Large intestine (tissue), 3 donors: ENCODE data around the gene TMEM128. TPM values are rescaled to one million over a fixed set of nuclear protein-coding genes. Genes with fewer than 3 reads are reported as not detected.

Experiments used
- DNase-seq, 2 donors: peaks; one replicate each; pipeline versions ENCODE4 v3.0.0 to v3.0.0-alpha.2; 2013
- H3K27ac ChIP-seq: one replicate; pipeline ENCODE4 v1.5.1; 2013; ENCODE audit warnings: low read length
- H3K27me3 ChIP-seq: 2 replicates; pipeline ENCODE4 v1.6.1; 2013; ENCODE audit warnings: low read length; ENCODE audit not compliant: control insufficient read depth, insufficient read depth
- H3K36me3 ChIP-seq: 2 replicates; pipeline ENCODE4 v1.6.1; 2013; ENCODE audit warnings: low read length; ENCODE audit not compliant: control insufficient read depth, insufficient read depth
- H3K4me1 ChIP-seq: one replicate; pipeline ENCODE4 v1.6.1; 2013; ENCODE audit warnings: low read length; ENCODE audit not compliant: control insufficient read depth, insufficient read depth
- H3K4me3 ChIP-seq: one replicate; pipeline ENCODE4 v1.5.1; 2013; ENCODE audit warnings: low read length
- H3K9me3 ChIP-seq: one replicate; pipeline ENCODE4 v1.6.1; 2013; ENCODE audit warnings: mild to moderate bottlenecking, low read depth, low read length, moderate library complexity; ENCODE audit not compliant: control insufficient read depth
- WGBS: methylation state at CpG from one replicate; pipeline ENCODE4 v1.1.5; 2013; ENCODE audit warnings: low lambda C conversion rate; ENCODE audit not compliant: insufficient coverage; 5-methylcytosine and 5-hydroxymethylcytosine counted together
- polyA plus RNA-seq: library from polyadenylated mRNA; unstranded; fragments of 120-200 nt; gene quantifications from one replicate; pipeline ENCODE4 v1.2.1, GENCODE V29; 2013

The TMEM128 gene
- polyA plus RNA-seq, 1 donor: 32.3 TPM

DNA sequence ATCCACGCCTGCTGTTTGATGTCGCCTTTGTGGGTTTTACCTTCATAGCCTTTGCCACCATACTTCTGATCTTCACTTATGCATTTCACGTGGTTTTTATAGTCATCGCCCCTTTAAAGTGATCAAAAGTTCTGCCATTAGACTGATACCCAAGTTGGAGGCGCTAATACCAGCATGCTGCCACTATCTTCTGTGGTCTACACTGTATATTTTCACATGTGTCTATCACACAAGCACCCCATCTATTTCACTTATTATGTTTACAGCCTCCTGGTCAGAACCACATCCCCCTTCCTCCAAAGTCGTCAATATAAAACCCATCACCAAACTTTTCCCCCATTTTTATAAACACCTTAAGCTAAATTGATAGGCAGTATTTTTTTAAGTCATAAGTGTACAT is 33.8 kb upstream of the TMEM128 start:
- Histone ChIP-seq H3K9me3 (no peaks in the 10 kb centered on the region), H3K27ac (no peak overlapping the region), H3K36me3 (peaks cover 50% of the 10 kb centered on the region), H3K4me1 (no peaks in the 10 kb centered on the region), H3K27me3 (no peaks in the 10 kb centered on the region), H3K4me3 (no peak overlapping the region)
- WGBS: 100% methylated on average over 2 of the region's 6 CpGs
- DNase-seq: no peak

DNA sequence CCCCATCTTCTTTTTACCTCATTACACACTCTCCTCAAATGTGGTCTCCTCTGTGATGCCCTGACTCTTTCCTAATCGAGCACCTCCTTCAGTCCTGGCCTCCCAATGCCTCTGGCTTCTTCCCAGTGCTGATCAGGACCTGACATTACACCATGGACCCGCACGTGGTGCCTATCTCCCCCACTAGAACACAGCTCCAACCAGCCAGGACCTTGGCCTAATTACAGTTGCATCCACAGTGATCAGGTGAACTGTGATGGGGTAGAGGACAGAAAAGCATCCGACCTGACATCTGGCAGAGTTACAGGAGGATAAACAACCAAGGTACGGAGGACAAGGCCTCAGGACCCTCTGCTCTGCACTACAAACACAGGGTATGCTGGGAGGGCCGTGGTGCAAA is 29.5 kb upstream of the TMEM128 start:
- Histone ChIP-seq H3K4me3 (no peak overlapping the region), H3K27me3 (no peaks in the 10 kb centered on the region), H3K4me1 (no peaks in the 10 kb centered on the region), H3K9me3 (no peaks in the 10 kb centered on the region), H3K36me3 (peaks cover 65% of the 10 kb centered on the region), H3K27ac (no peak overlapping the region)
- DNase-seq: no peak
- no CpG with 5 or more reads among the region's 6 CpGs for WGBS

DNA sequence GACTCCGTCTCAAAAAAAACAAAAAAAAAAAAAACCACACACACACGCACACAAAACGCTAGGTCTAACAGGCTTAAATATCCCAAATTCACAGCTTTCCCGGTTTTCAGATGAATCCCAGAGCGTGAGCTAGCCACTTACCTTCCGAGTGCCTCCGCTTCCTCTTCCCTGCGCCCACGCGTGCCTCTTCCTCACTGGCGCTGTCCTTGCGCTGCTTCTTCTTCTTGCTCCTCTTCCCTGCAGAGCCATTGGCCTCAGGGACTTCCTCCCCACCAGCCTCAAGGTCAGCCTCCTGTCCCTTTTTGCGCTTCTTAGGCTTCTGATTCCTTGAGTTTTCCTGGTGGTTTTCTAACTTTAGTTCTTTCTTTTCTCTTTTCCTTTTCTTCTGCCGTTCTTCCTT is 26.2 kb upstream of the TMEM128 start:
- WGBS: 99% methylated on average over 11 of the region's 14 CpGs
- Histone ChIP-seq H3K4me1 (no peaks in the 10 kb centered on the region), H3K27ac (no peak overlapping the region), H3K4me3 (no peak overlapping the region), H3K27me3 (no peaks in the 10 kb centered on the region), H3K36me3 (peaks cover 64% of the 10 kb centered on the region), H3K9me3 (no peaks in the 10 kb centered on the region)
- DNase-seq: no peak

DNA sequence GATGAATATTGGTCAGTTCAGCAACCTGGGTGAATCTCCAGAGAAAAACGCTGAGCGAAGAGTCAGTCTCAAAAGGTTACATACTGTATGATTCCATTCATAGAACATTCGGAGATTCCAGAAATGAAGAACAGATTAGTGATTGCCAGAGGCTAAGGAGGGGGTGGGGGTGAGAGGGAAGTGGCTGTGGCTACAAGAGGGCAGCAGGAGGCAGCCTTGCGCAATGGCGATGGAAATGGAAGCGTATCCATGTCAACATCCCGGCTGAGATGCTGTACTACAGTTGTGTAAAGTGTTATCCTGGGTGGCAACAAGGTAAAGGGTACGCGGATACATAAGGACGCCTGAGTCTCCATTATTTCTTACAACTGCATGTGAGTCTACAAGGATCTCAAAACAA is 23.9 kb upstream of the TMEM128 start:
- H3K4me1 ChIP-seq: no peaks in the 10 kb centered on the region
- H3K27me3 ChIP-seq: no peaks in the 10 kb centered on the region
- DNase-seq: no peak
- H3K36me3 ChIP-seq: peaks cover 56% of the 10 kb centered on the region
- 96% methylated on average over 4 of the region's 10 CpGs for WGBS
- H3K4me3 ChIP-seq: no peak overlapping the region
- no peaks in the 10 kb centered on the region for H3K9me3 ChIP-seq
- H3K27ac ChIP-seq: no peak overlapping the region

DNA sequence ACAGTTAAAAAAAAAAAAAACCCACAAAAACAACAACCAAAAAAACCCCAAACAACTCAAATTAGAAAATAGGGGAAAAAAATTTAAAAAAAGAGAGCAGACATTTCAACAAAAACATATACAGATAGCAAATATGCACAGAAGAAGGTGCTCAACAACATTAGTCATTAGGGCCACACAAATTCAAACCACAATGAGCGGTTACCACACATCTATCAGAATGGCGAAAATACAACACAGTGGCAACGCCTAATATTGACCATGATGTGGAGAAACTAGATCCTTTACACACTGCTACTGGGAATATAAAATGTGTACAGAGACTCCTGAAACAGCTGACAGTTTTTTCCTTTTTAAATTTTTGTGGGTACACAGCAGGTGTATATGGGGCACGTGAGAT is 22.5 kb upstream of the TMEM128 start:
- no peaks in the 10 kb centered on the region for H3K27me3 ChIP-seq
- H3K4me3 ChIP-seq: no peak overlapping the region
- DNase-seq: no peak
- no peaks in the 10 kb centered on the region for H3K9me3 ChIP-seq
- no peaks in the 10 kb centered on the region for H3K4me1 ChIP-seq
- H3K36me3 ChIP-seq: peaks cover 51% of the 10 kb centered on the region
- WGBS: 100% methylated on average over 1 of the region's 4 CpGs
- H3K27ac ChIP-seq: no peak overlapping the region

DNA sequence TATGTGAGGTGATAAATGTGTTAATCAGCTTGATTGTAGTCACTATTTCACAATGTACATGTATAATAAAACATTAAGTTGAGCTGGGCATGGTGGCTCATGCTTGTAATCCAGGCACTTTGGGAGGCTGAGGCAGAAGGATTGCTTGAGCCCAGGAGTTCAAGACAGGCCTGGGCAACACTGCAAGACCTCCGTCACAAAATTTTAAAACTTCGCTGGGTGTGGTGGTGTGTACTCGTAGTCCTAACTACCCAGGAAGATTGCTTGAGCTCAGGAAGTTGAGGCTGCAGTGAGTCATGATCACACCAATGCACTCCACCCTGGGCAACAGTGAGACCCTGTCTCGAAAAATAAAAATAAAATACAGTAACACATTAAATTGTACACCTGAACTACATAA is 21.8 kb upstream of the TMEM128 start:
- Histone ChIP-seq H3K27ac (no peak overlapping the region), H3K4me1 (no peaks in the 10 kb centered on the region), H3K27me3 (no peaks in the 10 kb centered on the region), H3K36me3 (peaks cover 46% of the 10 kb centered on the region), H3K9me3 (no peaks in the 10 kb centered on the region), H3K4me3 (no peak overlapping the region)
- no peak for DNase-seq
- WGBS: 80% methylated on average over 1 of the region's 4 CpGs

DNA sequence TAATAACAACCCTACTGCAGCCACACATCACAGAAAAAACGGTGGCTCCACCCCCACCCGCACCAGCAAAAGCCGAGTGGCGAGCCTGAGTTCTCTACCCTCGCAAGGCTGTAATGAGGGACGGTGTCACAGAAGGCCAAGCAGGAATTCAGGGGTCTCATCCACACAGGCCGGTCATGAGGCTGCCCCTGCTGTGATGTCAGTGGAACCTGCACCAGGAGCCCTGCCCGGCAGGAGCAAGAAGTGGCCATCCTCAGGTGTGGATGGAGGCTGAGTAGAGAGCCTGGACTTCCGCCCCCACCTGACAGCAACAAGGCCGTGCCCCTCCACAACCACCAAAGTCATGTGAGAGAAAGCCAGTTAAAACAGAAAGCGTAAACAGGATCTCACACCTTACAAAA is 21.3 kb upstream of the TMEM128 start:
- Histone ChIP-seq H3K4me1 (no peaks in the 10 kb centered on the region), H3K4me3 (no peak overlapping the region), H3K36me3 (peaks cover 42% of the 10 kb centered on the region), H3K9me3 (no peaks in the 10 kb centered on the region), H3K27ac (no peak overlapping the region), H3K27me3 (no peaks in the 10 kb centered on the region)
- DNase-seq: no peak
- 100% methylated on average over 1 of the region's 11 CpGs for WGBS

DNA sequence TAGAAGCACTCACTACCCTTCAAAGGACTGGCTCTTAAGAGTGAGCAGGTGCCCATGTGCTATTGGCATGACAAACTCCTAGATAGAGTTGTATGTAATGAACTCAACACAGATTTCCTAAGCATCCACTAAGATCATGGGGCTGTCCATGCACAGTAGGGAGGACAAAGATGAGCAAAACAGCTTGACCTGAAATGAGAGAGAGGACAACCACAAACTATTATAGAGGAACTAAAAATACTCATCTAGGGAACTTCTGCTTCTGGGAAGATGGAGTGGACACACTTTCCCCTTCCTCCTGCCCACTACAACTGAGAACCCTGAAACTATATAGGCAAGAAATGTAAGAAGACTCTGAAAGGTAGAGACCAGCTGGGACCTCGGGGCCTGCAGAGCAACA is 20.8 kb upstream of the TMEM128 start:
- Histone ChIP-seq H3K36me3 (peaks cover 38% of the 10 kb centered on the region), H3K9me3 (no peaks in the 10 kb centered on the region), H3K27me3 (no peaks in the 10 kb centered on the region), H3K4me3 (no peak overlapping the region), H3K27ac (no peak overlapping the region), H3K4me1 (no peaks in the 10 kb centered on the region)
- no peak for DNase-seq
- no CpG with 5 or more reads among the region's 1 CpG for WGBS

DNA sequence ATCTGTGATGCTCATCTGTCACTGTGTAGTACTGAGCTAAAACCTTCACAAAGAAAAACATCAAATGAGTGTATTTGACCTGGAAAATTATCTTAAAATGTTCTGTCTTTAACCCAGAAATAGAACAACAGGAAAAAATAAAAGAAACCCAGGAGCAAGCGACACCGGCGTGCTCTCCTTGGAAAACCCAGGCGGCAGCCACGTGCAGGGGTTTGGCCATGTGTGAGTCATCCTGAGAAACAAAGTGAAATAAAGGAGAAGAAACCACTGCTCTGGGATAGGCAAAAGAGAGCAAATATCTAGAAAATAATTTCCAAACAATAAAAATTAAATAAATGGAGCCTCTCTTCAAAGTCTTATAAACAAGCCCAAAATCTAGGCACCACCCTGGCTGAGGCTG is 20.0 kb upstream of the TMEM128 start:
- Histone ChIP-seq H3K4me1 (no peaks in the 10 kb centered on the region), H3K9me3 (no peaks in the 10 kb centered on the region), H3K27ac (no peak overlapping the region), H3K27me3 (no peaks in the 10 kb centered on the region), H3K4me3 (no peak overlapping the region), H3K36me3 (peaks cover 30% of the 10 kb centered on the region)
- 93% methylated on average over 5 of the region's 5 CpGs for WGBS
- DNase-seq: no peak

DNA sequence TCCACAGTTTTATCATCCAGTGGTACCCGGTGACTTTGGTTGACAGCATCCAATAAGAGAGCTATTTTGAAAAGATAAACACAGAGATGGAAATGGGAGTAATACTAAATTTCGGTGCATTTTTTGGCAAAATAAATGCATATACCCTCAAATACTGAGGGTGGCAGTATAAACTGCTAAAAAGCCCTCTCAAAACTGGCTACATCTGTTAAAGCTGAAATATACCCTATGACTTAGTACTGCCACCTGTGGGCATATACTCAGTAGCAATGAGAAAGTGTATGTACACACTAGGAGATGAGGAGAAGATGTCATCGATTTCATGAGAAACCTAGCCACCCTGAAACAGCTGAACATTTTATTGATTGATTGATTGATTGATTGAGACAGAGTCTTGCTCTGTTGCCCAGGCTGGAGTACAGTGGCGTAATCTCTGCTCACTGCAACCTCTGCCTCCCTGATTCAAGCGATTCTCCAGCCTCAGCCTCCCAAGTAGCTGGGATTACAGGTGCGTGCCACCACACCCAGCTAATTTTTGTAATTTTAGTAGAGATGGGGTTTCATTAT is 12.2 kb upstream of the TMEM128 start:
- Histone ChIP-seq H3K27me3 (no peaks in the 10 kb centered on the region), H3K27ac (no peak overlapping the region), H3K36me3 (no peaks in the 10 kb centered on the region), H3K9me3 (no peaks in the 10 kb centered on the region), H3K4me3 (no peak overlapping the region), H3K4me1 (peaks cover 4% of the 10 kb centered on the region)
- DNase-seq: no peak
- WGBS: no CpG with 5 or more reads among the region's 6 CpGs

DNA sequence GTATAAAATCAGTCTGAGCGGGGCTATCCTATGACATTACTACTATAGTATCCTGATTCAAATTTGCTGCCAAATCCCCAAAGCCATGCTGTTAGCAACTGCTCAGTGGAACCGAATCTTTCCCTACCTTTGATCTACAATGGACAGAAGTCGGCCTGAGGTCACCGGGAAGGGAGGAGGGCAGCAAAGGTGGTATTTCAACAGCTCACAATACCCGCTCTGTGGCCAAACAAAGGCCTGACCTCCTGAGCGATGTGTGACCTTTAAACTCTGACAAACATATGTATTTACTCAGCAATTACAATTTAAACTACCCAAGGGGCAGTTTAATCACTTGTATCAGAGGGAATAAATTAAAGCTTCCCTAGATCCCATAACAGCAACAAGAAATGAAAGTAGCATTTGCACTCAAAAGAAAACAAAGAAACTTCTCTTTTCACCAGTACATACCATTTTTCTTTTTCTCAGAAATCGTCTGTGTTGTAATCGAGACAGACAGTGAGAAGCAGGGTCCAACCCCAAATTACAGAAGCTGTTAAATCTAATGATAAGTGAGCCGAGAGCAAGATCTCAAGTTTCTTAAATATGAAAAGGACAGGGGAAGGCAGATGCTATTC is 11.6 kb upstream of the TMEM128 start:
- no peak overlapping the region for H3K27ac ChIP-seq
- 27% methylated on average over 2 of the region's 9 CpGs for WGBS
- H3K9me3 ChIP-seq: no peaks in the 10 kb centered on the region
- H3K36me3 ChIP-seq: no peaks in the 10 kb centered on the region
- H3K4me1 ChIP-seq: peaks cover 4% of the 10 kb centered on the region
- H3K4me3 ChIP-seq: no peak overlapping the region
- no peaks in the 10 kb centered on the region for H3K27me3 ChIP-seq
- no peak for DNase-seq
